Measurements from ENCODE around the gene HSPB8.

DNA sequence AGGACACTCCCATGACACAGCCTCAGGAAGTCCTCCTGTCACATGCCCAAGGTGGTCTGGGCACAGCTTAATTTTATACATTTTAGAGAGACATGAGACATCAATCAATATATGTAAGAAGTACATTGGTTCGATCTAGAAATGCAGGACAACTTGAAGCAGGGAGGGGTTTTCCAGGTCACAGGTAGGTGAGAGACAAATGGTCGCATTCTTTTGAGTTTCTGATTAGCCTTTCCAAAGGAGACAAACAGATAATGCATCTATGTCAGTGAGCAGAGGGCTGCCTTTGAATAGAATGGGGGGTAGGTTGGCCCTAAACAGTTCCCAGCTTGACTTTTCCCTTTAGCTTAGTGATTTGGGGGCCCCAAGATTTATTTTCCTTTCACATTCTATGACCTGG is 2.5 kb downstream of the HSPB8 start:
- TF ChIP-seq, protein P1, sequence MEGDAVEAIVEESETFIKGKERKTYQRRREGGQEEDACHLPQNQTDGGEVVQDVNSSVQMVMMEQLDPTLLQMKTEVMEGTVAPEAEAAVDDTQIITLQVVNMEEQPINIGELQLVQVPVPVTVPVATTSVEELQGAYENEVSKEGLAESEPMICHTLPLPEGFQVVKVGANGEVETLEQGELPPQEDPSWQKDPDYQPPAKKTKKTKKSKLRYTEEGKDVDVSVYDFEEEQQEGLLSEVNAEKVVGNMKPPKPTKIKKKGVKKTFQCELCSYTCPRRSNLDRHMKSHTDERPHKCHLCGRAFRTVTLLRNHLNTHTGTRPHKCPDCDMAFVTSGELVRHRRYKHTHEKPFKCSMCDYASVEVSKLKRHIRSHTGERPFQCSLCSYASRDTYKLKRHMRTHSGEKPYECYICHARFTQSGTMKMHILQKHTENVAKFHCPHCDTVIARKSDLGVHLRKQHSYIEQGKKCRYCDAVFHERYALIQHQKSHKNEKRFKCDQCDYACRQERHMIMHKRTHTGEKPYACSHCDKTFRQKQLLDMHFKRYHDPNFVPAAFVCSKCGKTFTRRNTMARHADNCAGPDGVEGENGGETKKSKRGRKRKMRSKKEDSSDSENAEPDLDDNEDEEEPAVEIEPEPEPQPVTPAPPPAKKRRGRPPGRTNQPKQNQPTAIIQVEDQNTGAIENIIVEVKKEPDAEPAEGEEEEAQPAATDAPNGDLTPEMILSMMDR (optimal IDR thresholded peaks at IDR 0.05 in 1 of 3, IDR thresholded peaks at IDR 0.05 in 1 of 3, conservative IDR thresholded peaks at IDR 0.05 in 1 of 3; ENCODE audit: extremely low read depth in 1 of 3, insufficient read depth in 2 of 3, low read length in 3 of 3), result no peak
- TF ChIP-seq EZH2 (IDR thresholded peaks at IDR 0.05; ENCODE audit: low read length), result no peak

Measured in keratinocyte (primary cell).